Stimulated activated CD8-positive, alpha-beta memory T cell treated with anti-CD3 and anti-CD28 coated beads, Interleukin-12 subunit alpha, Interleukin-12 subunit beta, amount 100 ng/mL, for 1 hour (primary cell): Measurements from ENCODE around the gene SBK1.
A peak's percentile ranks its signal among the peaks of the same experiment; 100 is the strongest.
"Not testable (repeated sequence)": the region's sequence is repeated elsewhere in the genome, so short reads cannot be mapped to it uniquely, and the experiment has no call there.

Experiments used
- DNase-seq: peaks from one replicate; pipeline ENCODE4 v3.0.0-alpha.2; 2020; ENCODE audit warnings: low read depth

SBK1 gene

GRCh38 chr16:28291651-28292626 lies at the start of gene SBK1:
SBK1 (plus strand) TSS chr16:28292525; CDS start chr16:28317392, 24,867 bp downstream.
- peak; percentile 72 for DNase-seq

- not testable (repeated sequence) for DNase-seq
Observed at GRCh38 chr16:28249483-28249882, 42.8 kb upstream of the SBK1 start.

- DNase-seq = no peak
Observed at GRCh38 chr16:28250999-28251398, 41.3 kb upstream of the SBK1 start.

- DNase-seq = no peak
Observed at GRCh38 chr16:28254158-28254557, 38.2 kb upstream of the SBK1 start.

GRCh38 chr16:28255838-28256237 lies 36.5 kb upstream of the SBK1 start:
- DNase-seq = no peak

GRCh38 chr16:28257256-28257655 lies 35.1 kb upstream of the SBK1 start:
- DNase-seq = no peak

- DNase-seq = no peak
Observed at GRCh38 chr16:28258567-28258966, 33.8 kb upstream of the SBK1 start.

- DNase-seq = no peak
Observed at GRCh38 chr16:28259091-28259780, 33.1 kb upstream of the SBK1 start.

GRCh38 chr16:28259781-28260150 lies 32.6 kb upstream of the SBK1 start:
- no peak for DNase-seq

- no peak for DNase-seq
Observed at GRCh38 chr16:28260193-28260592, 32.1 kb upstream of the SBK1 start.

GRCh38 chr16:28261942-28262341 lies 30.4 kb upstream of the SBK1 start:
- no peak for DNase-seq

- DNase-seq = no peak
Observed at GRCh38 chr16:28263305-28263704, 29.0 kb upstream of the SBK1 start.

GRCh38 chr16:28264656-28265055 lies 27.7 kb upstream of the SBK1 start:
- DNase-seq = no peak

- DNase-seq = no peak
Observed at GRCh38 chr16:28265822-28266221, 26.5 kb upstream of the SBK1 start.

- no peak for DNase-seq
Observed at GRCh38 chr16:28267356-28267755, 25.0 kb upstream of the SBK1 start.

GRCh38 chr16:28273511-28273910 lies 18.8 kb upstream of the SBK1 start:
- DNase-seq = no peak

GRCh38 chr16:28274676-28275075 lies 17.6 kb upstream of the SBK1 start:
- no peak for DNase-seq

- DNase-seq = no peak
Observed at GRCh38 chr16:28276301-28276700, 16.0 kb upstream of the SBK1 start.

GRCh38 chr16:28277537-28278388 lies 14.6 kb upstream of the SBK1 start:
- peak; percentile 79 for DNase-seq

- DNase-seq = no peak
Observed at GRCh38 chr16:28279006-28279405, 13.3 kb upstream of the SBK1 start.

GRCh38 chr16:28280881-28281836 lies 11.2 kb upstream of the SBK1 start:
- no peak for DNase-seq
